ENCODE measurements around the gene TMEM214. TPM values are rescaled to one million over a fixed set of nuclear protein-coding genes. Genes with fewer than 3 reads are reported as not detected.

TMEM214 gene
- total and polyA plus RNA-seq, 2 of the 8 experiments (the other 6 are each of a cell fraction or from before 2014, with no cell fraction given) = 49.7 to 71.0 TPM

GRCh38 chr2:27060323-27060722 is 27.6 kb downstream of the TMEM214 start:
- H2BK120ac ChIP-seq (replicated peaks; ENCODE audit: low read depth, low read length) = no peak overlapping the region
- H3K56ac ChIP-seq (replicated peaks; ENCODE audit: insufficient read length, low read depth, low read length) = no peak overlapping the region
- no peak overlapping the region for H3K4me3 ChIP-seq (ENCODE audit: extremely low read depth in 1 of 4, insufficient read depth in 2 of 4, low read depth in 3 of 4, low read length in 4 of 4)
- no peaks in the 10 kb centered on the region for H3K27me3 ChIP-seq (replicated peaks in 1 of 4; ENCODE audit: control insufficient read depth in 3 of 4, extremely low read depth in 1 of 4, insufficient read depth in 3 of 4, low read length in 3 of 4)
- H3K14ac ChIP-seq (ENCODE audit: insufficient read length) = no peak overlapping the region
- H4K8ac ChIP-seq (ENCODE audit: extremely low read depth, insufficient read depth, low read length) = no peak overlapping the region
- WGBS, 2 experiments (ENCODE audit: extremely low coverage in 1 of 2, insufficient coverage in 1 of 2, insufficient read length in 1 of 2, insufficient replicate concordance in 2 of 2, low coverage in 1 of 2, low lambda C conversion rate in 2 of 2, missing lambda C conversion rate in 1 of 2) = 85% methylated on average over 3 of the region's 3 CpGs; no CpG with 5 or more reads in 1 of the 2 experiments
- H3K4me2 ChIP-seq (ENCODE audit: insufficient read depth in 1 of 2, low read depth in 2 of 2, low read length in 2 of 2) = no peak overlapping the region
- H3K27ac ChIP-seq (ENCODE audit: low read depth, low read length) = no peak overlapping the region
- ChIA-PET POLR2A (ENCODE audit: partially characterized antibody) (interaction anchor here (1.2 to 19.3 kb wide), 3 partner anchors 4 to 17 kb away, joined by 4 to 441 read pairs (median 441); partner anchors contain the start of genes AGBL5 and OST4), CTCF (ENCODE audit: partially characterized antibody) (interaction anchor here (0.7 to 18.3 kb wide), 3 partner anchors 24 to 214 kb away, joined by 3 to 160 read pairs (median 4); partner anchors contain the start of genes EMILIN1 and KHK)
- H3K23ac ChIP-seq (ENCODE audit: insufficient read length) = no peak overlapping the region
- H2AK5ac ChIP-seq (ENCODE audit: low read depth, low read length) = no peak overlapping the region
- no peaks in the 10 kb centered on the region for H3K23me2 ChIP-seq (ENCODE audit: low read depth, low read length)
- TF ChIP-seq PHF8 (conservative IDR thresholded peaks at IDR 0.05; ENCODE audit: low read depth, low read length) (no peak), KDM1A (IDR thresholded peaks at IDR 0.05; ENCODE audit: borderline replicate concordance, low read length) (no peak), NANOG (IDR thresholded peaks at IDR 0.05; ENCODE audit: insufficient read depth, low read depth, low read length, poor library complexity, severe bottlenecking) (no peak), TAF7 (optimal IDR thresholded peaks at IDR 0.05; ENCODE audit: borderline replicate concordance, low read depth, low read length) (no peak), ZNF274 (IDR thresholded peaks at IDR 0.05; ENCODE audit: borderline replicate concordance, extremely low read depth, low read length) (no peak), HDAC6 (IDR thresholded peaks at IDR 0.05; ENCODE audit: low read depth, low read length) (no peak), SAP30 (IDR thresholded peaks at IDR 0.05; ENCODE audit: insufficient read depth, insufficient replicate concordance, low read length) (no peak), YY1 (IDR thresholded peaks at IDR 0.05; ENCODE audit: low read depth, low read length) (no peak), POLR2AphosphoS5 (IDR thresholded peaks at IDR 0.05; ENCODE audit: low read depth, low read length) (no peak), JUND (IDR thresholded peaks at IDR 0.05; ENCODE audit: low read length) (no peak), KDM5A (IDR thresholded peaks at IDR 0.05; ENCODE audit: low read length) (no peak), GTF2F1 (IDR thresholded peaks at IDR 0.05; ENCODE audit: borderline replicate concordance, low read depth, low read length) (no peak), BACH1 (IDR thresholded peaks at IDR 0.05; ENCODE audit: low read length) (no peak)
- no peak overlapping the region for H2BK15ac ChIP-seq (ENCODE audit: low read length)
- H3K79me2 ChIP-seq (ENCODE audit: control insufficient read depth in 1 of 2, insufficient read depth in 2 of 2, low read length in 2 of 2) = no peaks in the 10 kb centered on the region
- H4K5ac ChIP-seq (ENCODE audit: insufficient read length, low read depth, low read length) = no peak overlapping the region
- no peak overlapping the region for H3K18ac ChIP-seq (ENCODE audit: extremely low read depth, low read length)
- H3K9ac ChIP-seq (replicated peaks in 1 of 4; ENCODE audit: extremely low read depth in 1 of 4, low read depth in 3 of 4, low read length in 3 of 4) = no peak overlapping the region
- H3K9me3 ChIP-seq (ENCODE audit: insufficient read depth in 2 of 2, low read depth in 1 of 2, low read length in 1 of 2) = no peaks in the 10 kb centered on the region
- H3K4me1 ChIP-seq (replicated peaks in 1 of 4; ENCODE audit: control insufficient read depth in 3 of 4, insufficient read depth in 4 of 4, low read length in 3 of 4) = no peaks in the 10 kb centered on the region
- H3K79me1 ChIP-seq (ENCODE audit: low read depth, low read length) = no peaks in the 10 kb centered on the region
- FAIRE-seq = no peak
- peaks cover 4 to 7% of the 10 kb centered on the region in 2 experiments for H4K20me1 ChIP-seq (replicated peaks in 1 of 2; ENCODE audit: control insufficient read depth in 1 of 2, insufficient read depth in 2 of 2, low read length in 2 of 2)
- H3K4ac ChIP-seq (replicated peaks; ENCODE audit: insufficient read length, low read depth, low read length) = no peak overlapping the region
- H4K91ac ChIP-seq (replicated peaks; ENCODE audit: insufficient read length, low read length) = no peak overlapping the region
- H3K36me3 ChIP-seq (ENCODE audit: control insufficient read depth in 2 of 4, insufficient read depth in 4 of 4, low read length in 3 of 4) = peaks cover 9 to 41% (median 17%) of the 10 kb centered on the region in 4 experiments
- H2BK5ac ChIP-seq (ENCODE audit: low read depth, low read length) = no peak overlapping the region
- no peak overlapping the region for H2AFZ ChIP-seq (ENCODE audit: low read length)
- no peak overlapping the region for H2BK20ac ChIP-seq (ENCODE audit: low read length)
- no peak overlapping the region for H2BK12ac ChIP-seq (ENCODE audit: low read depth, low read length)
- DNase-seq (ENCODE audit: low read depth in 1 of 2, low spot score in 2 of 2) = no peak

Data from H1 (cell line).